ENCODE measurements around the gene RASAL1. TPM values are rescaled to one million over a fixed set of nuclear protein-coding genes. Genes with fewer than 3 reads are reported as not detected.

RASAL1 gene
- total and polyA plus RNA-seq, 2 experiments from 2014 or later = 2.7 to 8.2 TPM

GRCh38 chr12:113067987-113068935 lies 67.3 kb downstream of the RASAL1 start:
- Mint-ChIP-seq H3K4me3 (no peak overlapping the region), H3K4me1 (peaks cover 44% of the 10 kb centered on the region), H3K27ac (no peak overlapping the region), H3K36me3 (ENCODE audit: low read depth) (no peaks in the 10 kb centered on the region), H3K27me3 (ENCODE audit: insufficient read depth, low read depth, poor library complexity) (peaks cover 8% of the 10 kb centered on the region), H3K9me3 (no peaks in the 10 kb centered on the region)
- no peaks in the 10 kb centered on the region for H3F3A ChIP-seq (replicated peaks; ENCODE audit: low read depth)
- TF ChIP-seq POLR2AphosphoS5 (IDR thresholded peaks at IDR 0.05; ENCODE audit: low read depth) (no peak), REST (IDR thresholded peaks at IDR 0.05; ENCODE audit: unreplicated experiment) (no peak), NANOG (IDR thresholded peaks at IDR 0.05; ENCODE audit: borderline replicate concordance) (no peak), EZH2 (IDR thresholded peaks at IDR 0.05; ENCODE audit: low read depth, unreplicated experiment) (no peak), JUNB (IDR thresholded peaks at IDR 0.05; ENCODE audit: unreplicated experiment) (no peak), CREB1 (CRISPR knock-in tag; IDR thresholded peaks at IDR 0.05; ENCODE audit: low read depth) (no peak), CTCF (conservative IDR thresholded peaks at IDR 0.05; ENCODE audit: low read depth in 2 of 2) (no peak), ZNF114 (CRISPR knock-in tag; IDR thresholded peaks at IDR 0.05) (no peak), ZNF331 (CRISPR knock-in tag; IDR thresholded peaks at IDR 0.05; ENCODE audit: low read depth) (no peak), EZH2phosphoT487 (IDR thresholded peaks at IDR 0.05; ENCODE audit: unreplicated experiment) (no peak), ZNF462 (CRISPR knock-in tag; IDR thresholded peaks at IDR 0.05) (no peak), ETS1 (IDR thresholded peaks at IDR 0.05) (no peak), STAT1 (IDR thresholded peaks at IDR 0.05; ENCODE audit: unreplicated experiment) (no peak)
- no peak overlapping the region for H3K4me2 ChIP-seq
- H4K20me1 ChIP-seq (replicated peaks; ENCODE audit: insufficient read depth) = no peaks in the 10 kb centered on the region; the same call in 1 of the 2 replicates
- H3K27me3 ChIP-seq (ENCODE audit: insufficient read depth) = 0 out of 2 replicates have a peak, but pooled peaks cover 2% of the 10 kb centered on the region
- H3K79me2 ChIP-seq (replicated peaks; ENCODE audit: insufficient read depth) = no peaks in the 10 kb centered on the region
- no peaks in the 10 kb centered on the region for H3K36me3 ChIP-seq (ENCODE audit: insufficient read depth)
- H2AFZ ChIP-seq = no peak overlapping the region
- H3K9me2 ChIP-seq (ENCODE audit: insufficient read depth) = no peaks in the 10 kb centered on the region
- no peak overlapping the region for H3K4me3 ChIP-seq
- ATAC-seq (no peak), DNase-seq (ENCODE audit: low spot score) (no peak)
- H3K27ac ChIP-seq (ENCODE audit: low read depth) = no peak overlapping the region
- peaks cover 13% of the 10 kb centered on the region; the same call in 1 of the 2 replicates for H3K4me1 ChIP-seq (ENCODE audit: insufficient read depth)

Measured in GM23338 (cell line).